Neural progenitor cell (in vitro differentiated cells): ENCODE results near the gene GPX7. TPM values are rescaled to one million over a fixed set of nuclear protein-coding genes. Genes with fewer than 3 reads are reported as not detected.

Experiments used
- DNase-seq: peaks from one replicate; pipeline ENCODE4 v3.0.0-alpha.2; 2016; ENCODE audit warnings: low spot score
- H2AFZ ChIP-seq: fragments of 200-600 bp; sonication (generic); replicated peaks from 2 replicates; pipeline ENCODE4 v1.6.1; 2016; ENCODE audit warnings: antibody characterized with exemption
- H3F3A ChIP-seq: fragments of 200-600 bp; sonication (generic); 2 replicates; pipeline ENCODE4 v1.6.1; 2016; ENCODE audit warnings: antibody characterized with exemption, low read depth
- H3K27ac ChIP-seq: fragments of 200-600 bp; sonication (generic); 2 replicates; pipeline ENCODE4 v1.5.1; 2016; ENCODE audit warnings: mild to moderate bottlenecking
- H3K27me3 ChIP-seq: fragments of 200-600 bp; sonication (generic); 2 replicates; pipeline ENCODE4 v1.6.1; 2016; ENCODE audit warnings: mild to moderate bottlenecking, moderate library complexity
- H3K36me3 ChIP-seq: fragments of 200-600 bp; sonication (generic); 2 replicates; pipeline ENCODE4 v1.5.1; 2016
- H3K4me1 ChIP-seq: fragments of 200-600 bp; sonication (generic); 2 replicates; pipeline ENCODE4 v1.6.1; 2016; ENCODE audit warnings: mixed run types
- H3K4me2 ChIP-seq: fragments of 200-600 bp; sonication (generic); 2 replicates; pipeline ENCODE4 v1.6.1; 2016
- H3K4me3 ChIP-seq: fragments of 200-600 bp; sonication (generic); 2 replicates; pipeline ENCODE4 v1.5.1; 2016
- H3K79me2 ChIP-seq: fragments of 200-600 bp; sonication (generic); 2 replicates; pipeline ENCODE4 v1.6.1; 2016; ENCODE audit warnings: low read depth
- H3K9ac ChIP-seq: fragments of 200-600 bp; sonication (generic); 2 replicates; pipeline ENCODE4 v1.6.1; 2016
- H3K9me3 ChIP-seq: fragments of 200-600 bp; sonication (generic); 2 replicates; pipeline ENCODE4 v1.5.1; 2016; ENCODE audit warnings: low read depth
- H4K20me1 ChIP-seq: fragments of 200-600 bp; sonication (generic); 2 replicates; pipeline ENCODE4 v1.6.1; 2016; ENCODE audit warnings: low read depth
- H3K27ac Mint-ChIP-seq: 3 replicates; pipeline ENCODE4 v1.8.0; 2021; ENCODE audit warnings: mixed read lengths
- H3K27me3 Mint-ChIP-seq: 2 replicates; pipeline ENCODE4 v1.8.0; 2022; ENCODE audit warnings: low read depth, mild to moderate bottlenecking, inconsistent platforms, moderate library complexity, mixed read lengths; ENCODE audit not compliant: insufficient read depth
- H3K36me3 Mint-ChIP-seq: 3 replicates; pipeline ENCODE4 v1.8.0; 2021; ENCODE audit warnings: mixed read lengths
- H3K4me1 Mint-ChIP-seq: 3 replicates; pipeline ENCODE4 v1.8.0; 2021; ENCODE audit warnings: mixed read lengths
- H3K4me3 Mint-ChIP-seq: 3 replicates; pipeline ENCODE4 v1.8.0; 2021; ENCODE audit warnings: mild to moderate bottlenecking, moderate library complexity, mixed read lengths
- H3K9me3 Mint-ChIP-seq: 3 replicates; pipeline ENCODE4 v1.8.0; 2020; ENCODE audit warnings: mixed read lengths
- CTCF ChIP-seq: fragments of 200-600 bp; sonication (generic); IDR thresholded peaks from 2 replicates; pipeline ENCODE4 v1.5.1; 2017; ENCODE audit warnings: antibody characterized with exemption, mild to moderate bottlenecking
- EZH2 ChIP-seq: fragments of 200-600 bp; sonication (generic); IDR thresholded peaks from 2 replicates; pipeline ENCODE4 v1.6.1; 2017; ENCODE audit warnings: antibody characterized with exemption, mild to moderate bottlenecking, moderate library complexity
- EZH2phosphoT487 ChIP-seq: fragments of 200-600 bp; sonication (generic); IDR thresholded peaks from 2 replicates; pipeline ENCODE4 v1.6.1; 2017; ENCODE audit warnings: antibody characterized with exemption
- total RNA-seq: library from RNA; depleted of rRNA; stranded (reverse); fragments of >200 nt; gene quantifications from 2 replicates; pipeline ENCODE4 v1.2.3, GENCODE V29; 2015; ENCODE audit warnings: low replicate concordance

The GPX7 gene
- total RNA-seq, 1 donor from 2014 or later: 21.9 TPM

GRCh38 chr1:52601519-52601918, 652 bp upstream of the GPX7 start:
- peak overlapping the region; percentile 95 for H2AFZ ChIP-seq
- Mint-ChIP-seq H3K4me3 (peak overlapping the region; percentile 22), H3K9me3 (peaks cover 3% of the 10 kb centered on the region), H3K27me3 (peaks cover 16% of the 10 kb centered on the region), H3K4me1 (peaks cover 22% of the 10 kb centered on the region), H3K36me3 (peaks cover 2% of the 10 kb centered on the region), H3K27ac (no peak overlapping the region)
- no peak for DNase-seq
- H3K9me3 ChIP-seq: no peaks in the 10 kb centered on the region
- no peak overlapping the region for H3K4me3 ChIP-seq
- no peaks in the 10 kb centered on the region for H3K36me3 ChIP-seq
- peaks cover 48% of the 10 kb centered on the region for H3K27me3 ChIP-seq
- peak overlapping the region; percentile 78 for H3K4me2 ChIP-seq
- TF ChIP-seq EZH2: no peak
- no peak for TF ChIP-seq CTCF
- no peak for TF ChIP-seq EZH2phosphoT487
- H4K20me1 ChIP-seq: no peaks in the 10 kb centered on the region
- H3F3A ChIP-seq: peaks cover 12% of the 10 kb centered on the region
- H3K27ac ChIP-seq: no peak overlapping the region
- peaks cover 12% of the 10 kb centered on the region for H3K4me1 ChIP-seq
- no peaks in the 10 kb centered on the region for H3K79me2 ChIP-seq
- no peak overlapping the region for H3K9ac ChIP-seq

GRCh38 chr1:52602856-52603600, 857 bp downstream of the GPX7 start:
- H3K9ac ChIP-seq: no peak overlapping the region
- peak overlapping the region; percentile 88 for H2AFZ ChIP-seq
- no peaks in the 10 kb centered on the region for H4K20me1 ChIP-seq
- H3K27me3 ChIP-seq: peaks cover 48% of the 10 kb centered on the region
- Mint-ChIP-seq H3K27ac (peak overlapping the region; percentile 80), H3K4me3 (peak overlapping the region; percentile 80), H3K27me3 (peaks cover 18% of the 10 kb centered on the region), H3K36me3 (peaks cover 12% of the 10 kb centered on the region), H3K9me3 (peaks cover 3% of the 10 kb centered on the region), H3K4me1 (peaks cover 19% of the 10 kb centered on the region)
- TF ChIP-seq CTCF: no peak
- peak; percentile 33 for TF ChIP-seq EZH2
- H3K27ac ChIP-seq: no peak overlapping the region
- no peak for DNase-seq
- peaks cover 12% of the 10 kb centered on the region for H3F3A ChIP-seq
- H3K4me3 ChIP-seq: peak overlapping the region; percentile 48
- no peaks in the 10 kb centered on the region for H3K9me3 ChIP-seq
- no peaks in the 10 kb centered on the region for H3K36me3 ChIP-seq
- no peaks in the 10 kb centered on the region for H3K79me2 ChIP-seq
- H3K4me2 ChIP-seq: peak overlapping the region; percentile 78
- peaks cover 12% of the 10 kb centered on the region for H3K4me1 ChIP-seq

- Histone ChIP-seq H3K4me3 (no peak overlapping the region), H3F3A (peaks cover 12% of the 10 kb centered on the region)
- peaks cover 16% of the 10 kb centered on the region for H3K27me3 Mint-ChIP-seq
These were observed 1.5 kb downstream of the GPX7 start for GRCh38 chr1:52603630-52604029.

More at GRCh38 chr1:52603630-52604029, 1.5 kb downstream of the GPX7 start:
- TF ChIP-seq EZH2phosphoT487 (no peak), CTCF (no peak), EZH2 (no peak)
- H3K79me2 ChIP-seq: no peaks in the 10 kb centered on the region
- H2AFZ ChIP-seq: no peak overlapping the region
- peaks cover 12% of the 10 kb centered on the region for H3K36me3 Mint-ChIP-seq
- H3K4me2 ChIP-seq: no peak overlapping the region
- H3K9me3 ChIP-seq: no peaks in the 10 kb centered on the region
- no peaks in the 10 kb centered on the region for H3K36me3 ChIP-seq
- no peak for DNase-seq
- peaks cover 3% of the 10 kb centered on the region for H3K9me3 Mint-ChIP-seq
- peaks cover 48% of the 10 kb centered on the region for H3K27me3 ChIP-seq
- no peak overlapping the region for H3K9ac ChIP-seq
- H3K27ac ChIP-seq: no peak overlapping the region
- H3K4me1 ChIP-seq: peaks cover 12% of the 10 kb centered on the region
- peak overlapping the region; percentile 80 for H3K4me3 Mint-ChIP-seq
- peaks cover 19% of the 10 kb centered on the region for H3K4me1 Mint-ChIP-seq
- no peak overlapping the region for H3K27ac Mint-ChIP-seq
- H4K20me1 ChIP-seq: no peaks in the 10 kb centered on the region
